HFF-Myc (cell line): ENCODE results near the gene PDGFRB.

Experiments used
- DNase-seq: peaks from one replicate; pipeline ENCODE4 v3.0.0-alpha.2; 2011; ENCODE audit warnings: low read depth; ENCODE audit errors: extremely low read depth
- H3K4me3 ChIP-seq: replicated peaks from 2 replicates; pipeline ENCODE4 v1.5.1; 2011; ENCODE audit warnings: low read depth, mild to moderate bottlenecking, control low read depth, low read length
- CTCF ChIP-seq: IDR thresholded peaks from 2 replicates; pipeline ENCODE4 v1.5.1; 2012; ENCODE audit warnings: mild to moderate bottlenecking, low read depth, low read length, control low read depth; ENCODE audit errors: missing control alignments

Gene PDGFRB

GRCh38 chr5:150156027-150156368, 353 bp upstream of the PDGFRB start:
- no peak for TF ChIP-seq CTCF
- H3K4me3 ChIP-seq, result peak overlapping the region; percentile 91
- no peak for DNase-seq

GRCh38 chr5:150154618-150155128, 972 bp downstream of the PDGFRB start:
- no peak for DNase-seq
- no peak for TF ChIP-seq CTCF
- H3K4me3 ChIP-seq, result peak overlapping the region; percentile 91

- no peak for TF ChIP-seq CTCF
- H3K4me3 ChIP-seq, result peak overlapping the region; percentile 91
- DNase-seq, result no peak
These were observed 1.6 kb downstream of the PDGFRB start for GRCh38 chr5:150153957-150154617.

GRCh38 chr5:150153483-150153882, 2.2 kb downstream of the PDGFRB start:
- no peak for TF ChIP-seq CTCF
- H3K4me3 ChIP-seq, result peak overlapping the region; percentile 91
- no peak for DNase-seq

GRCh38 chr5:150152636-150153462, 2.8 kb downstream of the PDGFRB start:
- no peak for TF ChIP-seq CTCF
- H3K4me3 ChIP-seq, result peak overlapping the region; percentile 91
- DNase-seq, result no peak

- no peak overlapping the region for H3K4me3 ChIP-seq
- no peak for TF ChIP-seq CTCF
- no peak for DNase-seq
These were observed 6.0 kb downstream of the PDGFRB start for GRCh38 chr5:150149618-150150017.
